GM19463 (cell line): ENCODE measurements around the gene TOR4A.

Experiments used
- ATAC-seq: cut with Tn5 transposase; IDR thresholded peaks from one replicate; pipeline ENCODE4 v1.9.1; 2021; ENCODE audit warnings: mild to moderate bottlenecking, moderate library complexity; ENCODE audit not compliant: unreplicated experiment

Gene TOR4A

GRCh38 chr9:137277329-137278041, at the start of gene TOR4A:
TOR4A (plus strand) TSS chr9:137277726; CDS start chr9:137278690, 964 bp downstream.
- peak; percentile 84 for ATAC-seq

- ATAC-seq: no peak
These were observed 49.5 kb upstream of the TOR4A start for GRCh38 chr9:137227853-137228505.

DNA sequence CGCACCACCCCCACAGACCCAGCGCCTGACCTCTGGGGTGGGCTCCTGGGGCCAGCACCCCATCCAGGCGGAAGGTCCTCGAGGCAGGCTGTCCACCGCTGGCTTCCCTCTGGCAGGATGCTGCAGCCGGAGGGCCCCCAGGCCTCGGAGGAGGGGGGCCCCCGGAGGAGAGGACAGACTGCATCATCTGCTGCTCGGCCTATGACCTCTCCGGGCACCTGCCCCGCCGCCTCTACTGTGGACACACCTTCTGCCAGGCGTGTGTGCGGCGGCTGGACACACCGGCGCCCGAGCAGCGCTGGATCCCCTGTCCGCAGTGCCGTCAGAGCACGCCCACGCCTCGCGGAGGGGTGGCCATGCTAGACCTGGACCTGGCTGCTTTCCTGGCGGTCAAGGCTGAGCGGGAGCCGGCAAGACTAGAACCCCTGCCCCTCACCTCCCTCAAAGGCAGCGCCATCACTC, 49.0 kb upstream of the TOR4A start:
- ATAC-seq: no peak

DNA sequence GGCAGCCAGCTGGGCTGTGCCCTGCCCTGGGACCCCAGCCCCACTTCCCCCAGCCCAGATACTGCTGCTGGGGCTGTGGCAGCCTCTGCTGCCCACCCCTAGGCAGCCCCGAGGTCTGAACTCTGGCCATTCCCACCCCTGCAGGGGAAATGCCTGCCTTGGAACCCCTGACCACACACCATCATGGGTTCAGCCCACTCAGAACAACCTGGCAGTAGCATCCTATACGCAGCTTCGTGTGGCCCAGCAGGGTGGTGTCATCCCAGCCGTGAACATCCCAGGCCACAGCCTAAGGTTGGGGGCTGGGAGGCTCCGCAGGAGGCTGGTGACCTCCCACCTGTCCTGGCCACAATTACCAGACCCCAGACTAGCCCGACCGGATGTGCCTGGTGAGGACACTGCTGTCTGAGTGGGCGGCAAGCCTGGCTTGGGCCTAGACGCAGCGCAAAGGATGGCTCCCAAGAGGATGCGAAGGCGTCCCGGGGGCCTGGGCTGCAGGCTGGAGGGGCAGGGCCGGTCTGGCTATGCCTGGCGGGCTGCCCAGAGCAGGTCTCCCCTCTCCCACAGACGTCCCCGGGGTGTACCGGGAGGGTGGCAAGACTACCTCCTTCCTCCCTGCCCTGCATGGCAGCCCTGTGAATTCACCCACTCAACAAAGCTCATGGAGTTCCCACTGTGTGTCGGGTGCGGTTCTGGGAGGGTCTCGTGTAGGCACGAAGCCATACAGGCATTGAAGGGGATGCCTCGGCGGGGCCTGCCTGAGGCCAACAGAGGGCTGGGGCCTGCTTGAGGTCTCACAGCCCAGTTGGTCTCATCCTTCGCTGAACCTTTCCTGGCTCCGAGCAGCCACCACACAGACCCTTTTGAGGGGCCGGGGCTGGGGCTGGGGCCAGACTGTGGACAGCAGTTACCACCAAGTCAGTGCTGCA, 48.3 kb upstream of the TOR4A start:
- ATAC-seq: no peak

DNA sequence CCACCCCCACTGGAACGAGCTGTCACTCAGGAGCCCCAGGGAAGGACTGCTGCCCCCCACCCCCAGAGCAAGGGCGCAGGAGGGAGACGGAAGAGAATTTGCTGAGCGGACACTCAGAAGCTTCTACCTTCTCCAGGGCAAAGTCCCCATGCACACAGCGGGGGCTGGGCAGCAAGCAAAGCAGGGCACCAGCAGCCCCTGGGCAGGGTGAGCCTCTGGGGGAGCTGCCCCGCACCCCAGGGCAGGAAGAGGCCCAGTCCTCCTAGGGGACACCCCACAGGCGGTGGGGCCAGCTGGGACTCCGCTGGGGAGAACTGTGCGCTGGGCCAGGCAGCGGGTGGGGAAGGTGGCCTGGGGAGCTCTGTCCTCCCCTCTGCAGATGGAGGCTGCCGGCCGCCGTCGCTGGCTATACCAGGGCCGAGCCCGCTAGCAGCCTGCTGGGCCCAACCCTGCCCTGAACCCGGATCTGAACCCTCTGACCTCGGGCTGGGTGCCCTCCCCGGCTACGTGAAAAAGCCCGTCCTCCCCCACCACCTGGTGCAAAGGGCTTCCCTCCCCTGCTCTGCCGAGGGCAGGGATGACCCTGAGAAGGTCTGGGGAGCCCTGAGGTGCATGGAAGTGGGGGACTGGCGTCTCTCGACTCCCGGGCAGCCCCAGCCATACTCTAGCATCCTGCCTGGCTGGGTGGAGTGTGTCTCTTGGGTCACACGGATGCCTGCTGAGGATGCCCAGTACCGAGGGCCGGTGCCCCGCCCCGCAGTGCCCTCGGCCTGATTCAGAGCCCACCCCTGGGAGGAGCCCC, 47.4 kb upstream of the TOR4A start:
- ATAC-seq: no peak

- ATAC-seq: no peak
These were observed 46.7 kb upstream of the TOR4A start, which contains the start of gene SLC34A3 for GRCh38 chr9:137230705-137231371. SLC34A3 (plus strand) TSS chr9:137230901; CDS start chr9:137231703, 802 bp downstream.

DNA sequence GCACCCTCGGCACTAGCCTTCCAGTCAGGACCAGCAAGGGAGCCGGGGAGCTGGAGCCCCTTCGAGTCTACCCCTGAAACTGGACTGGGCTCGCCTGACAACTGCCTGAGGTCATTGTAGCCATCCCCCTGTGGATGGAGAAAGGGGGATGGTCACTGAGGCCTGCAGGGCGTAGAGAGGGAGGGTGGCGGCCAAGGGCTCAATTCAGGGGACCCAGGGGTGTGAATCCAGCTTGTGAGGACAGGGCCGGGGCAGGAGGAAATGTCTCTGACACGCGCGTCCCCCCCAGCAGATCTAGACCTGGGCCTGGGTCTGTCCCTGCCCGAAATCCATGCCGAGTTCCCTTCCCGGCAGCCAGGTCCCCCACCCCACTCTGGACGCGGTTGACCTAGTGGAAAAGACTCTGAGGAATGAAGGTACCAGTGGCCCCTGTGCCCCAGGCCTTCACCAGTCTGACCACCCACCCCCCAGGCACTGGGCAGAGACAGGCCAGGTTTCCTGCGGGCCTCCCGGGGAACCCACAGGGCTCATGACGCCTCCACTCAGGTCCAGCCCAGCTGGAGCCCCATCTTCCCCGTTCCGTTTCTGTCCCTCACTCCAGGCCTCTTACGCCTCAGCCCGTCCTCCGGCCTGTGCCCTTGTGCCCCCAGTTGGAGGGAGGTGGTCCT, 46.0 kb upstream of the TOR4A start:
- no peak for ATAC-seq

- no peak for ATAC-seq
These were observed 45.4 kb upstream of the TOR4A start for GRCh38 chr9:137232101-137232500.

DNA sequence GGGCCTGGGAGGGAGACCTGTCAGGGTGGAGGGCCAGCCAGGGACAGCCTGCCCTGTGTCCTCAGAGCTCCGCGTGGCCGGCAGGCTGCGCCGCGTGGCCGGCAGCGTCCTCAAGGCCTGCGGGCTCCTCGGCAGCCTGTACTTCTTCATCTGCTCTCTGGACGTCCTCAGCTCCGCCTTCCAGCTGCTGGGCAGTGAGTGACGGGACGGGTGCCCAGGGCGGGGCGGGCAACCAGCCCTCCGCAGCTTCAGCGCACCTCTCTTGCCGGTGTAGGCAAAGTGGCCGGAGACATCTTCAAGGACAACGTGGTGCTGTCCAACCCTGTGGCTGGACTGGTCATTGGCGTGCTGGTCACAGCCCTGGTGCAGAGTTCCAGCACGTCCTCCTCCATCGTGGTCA, 45.0 kb upstream of the TOR4A start:
- ATAC-seq: no peak

- no peak for ATAC-seq
These were observed 44.2 kb upstream of the TOR4A start for GRCh38 chr9:137233143-137233980.

- no peak for ATAC-seq
These were observed 43.4 kb upstream of the TOR4A start for GRCh38 chr9:137234055-137234697.

GRCh38 chr9:137234758-137235423, 42.6 kb upstream of the TOR4A start:
- no peak for ATAC-seq

DNA sequence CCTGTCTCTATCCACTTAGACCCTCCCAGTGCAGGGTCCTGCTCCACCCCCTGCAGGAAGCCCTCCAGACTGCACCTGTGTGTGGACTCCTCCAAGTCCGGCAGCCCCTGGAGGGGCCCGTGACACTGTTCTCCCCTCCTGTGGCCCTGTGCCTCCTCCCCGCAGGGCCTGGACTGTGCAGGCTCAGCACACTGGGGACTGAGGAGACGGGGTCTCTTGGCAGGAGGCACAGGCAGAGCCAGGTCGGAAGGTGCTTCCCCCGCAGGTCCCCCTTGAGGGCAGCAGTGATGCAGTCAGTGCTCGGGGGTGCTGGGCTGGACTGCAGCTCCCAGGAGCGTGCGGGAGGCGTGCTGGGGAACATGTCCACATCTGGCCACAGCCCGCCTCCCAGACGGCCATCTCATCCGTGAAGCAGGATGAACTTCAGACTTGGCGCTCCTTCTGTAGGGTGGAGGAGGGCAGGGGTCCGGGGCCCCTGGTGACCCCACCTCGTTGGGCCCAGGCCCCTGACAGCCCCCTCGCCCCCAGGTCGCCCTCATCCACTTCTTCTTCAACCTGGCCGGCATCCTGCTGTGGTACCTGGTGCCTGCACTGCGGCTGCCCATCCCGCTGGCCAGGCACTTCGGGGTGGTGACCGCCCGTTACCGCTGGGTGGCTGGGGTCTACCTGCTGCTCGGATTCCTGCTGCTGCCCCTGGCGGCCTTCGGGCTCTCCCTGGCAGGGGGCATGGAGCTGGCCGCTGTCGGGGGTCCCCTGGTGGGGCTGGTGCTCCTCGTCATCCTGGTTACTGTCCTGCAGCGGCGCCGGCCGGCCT, 41.9 kb upstream of the TOR4A start:
- no peak for ATAC-seq

GRCh38 chr9:137236238-137236935, 41.1 kb upstream of the TOR4A start:
- ATAC-seq: no peak

- ATAC-seq: no peak
These were observed 40.5 kb upstream of the TOR4A start for GRCh38 chr9:137236936-137237421.
